Type B pancreatic cell (in vitro differentiated cells): ENCODE data around the gene OR9G4. TPM values are rescaled to one million over a fixed set of nuclear protein-coding genes. Genes with fewer than 3 reads are reported as not detected.

Source experiments
- DNase-seq: peaks from one replicate; pipeline ENCODE4 v3.0.0; 2021; ENCODE audit warnings: mixed read lengths; ENCODE audit not compliant: unreplicated experiment; ENCODE audit errors: extremely low spot score
- H3K27ac Mint-ChIP-seq: 2 replicates; pipeline ENCODE4 v1.8.0; 2021; ENCODE audit warnings: mild to moderate bottlenecking, mixed read lengths
- H3K27me3 Mint-ChIP-seq: 2 replicates; pipeline ENCODE4 v1.8.0; 2021; ENCODE audit warnings: mixed read lengths
- H3K36me3 Mint-ChIP-seq: 2 replicates; pipeline ENCODE4 v1.8.0; 2021; ENCODE audit warnings: mixed read lengths
- H3K4me1 Mint-ChIP-seq: one replicate; pipeline ENCODE4 v1.8.0; 2021; ENCODE audit warnings: mixed read lengths; ENCODE audit not compliant: unreplicated experiment
- H3K4me3 Mint-ChIP-seq: 2 replicates; pipeline ENCODE4 v1.8.0; 2021; ENCODE audit warnings: mild to moderate bottlenecking, mixed read lengths
- H3K9me3 Mint-ChIP-seq: 2 replicates; pipeline ENCODE4 v1.8.0; 2021; ENCODE audit warnings: mixed read lengths
- CTCF ChIP-seq: fragments of 200-600 bp; sonication (generic); conservative IDR thresholded peaks from 2 replicates; pipeline ENCODE4 v1.5.0; 2021; ENCODE audit warnings: antibody characterized with exemption, mild to moderate bottlenecking
- total RNA-seq: library from RNA; stranded (reverse); gene quantifications from 2 replicates; pipeline ENCODE4 v1.2.1, GENCODE V29; 2021; ENCODE audit warnings: low replicate concordance

Gene OR9G4
- total RNA-seq, 1 donor from 2014 or later = not detected

- no peaks in the 10 kb centered on the region for H3K36me3 Mint-ChIP-seq
- no peaks in the 10 kb centered on the region for H3K9me3 Mint-ChIP-seq
- no peak for TF ChIP-seq CTCF
- no peak overlapping the region for H3K27ac Mint-ChIP-seq
- no peak for DNase-seq
- no peaks in the 10 kb centered on the region for H3K4me1 Mint-ChIP-seq
- no peak overlapping the region for H3K4me3 Mint-ChIP-seq
- H3K27me3 Mint-ChIP-seq = no peaks in the 10 kb centered on the region
These were observed 34.3 kb downstream of the OR9G4 start for GRCh38 chr11:56714206-56714605.

- H3K4me1 Mint-ChIP-seq = no peaks in the 10 kb centered on the region
These were observed 42.0 kb downstream of the OR9G4 start for GRCh38 chr11:56706486-56706885.

GRCh38 chr11:56705784-56706396 is 42.6 kb downstream of the OR9G4 start:
- Mint-ChIP-seq H3K27me3 (no peaks in the 10 kb centered on the region), H3K9me3 (no peaks in the 10 kb centered on the region), H3K4me1 (no peaks in the 10 kb centered on the region), H3K36me3 (no peaks in the 10 kb centered on the region), H3K27ac (no peak overlapping the region), H3K4me3 (no peak overlapping the region)
- no peak for DNase-seq
- TF ChIP-seq CTCF = no peak

More at GRCh38 chr11:56706486-56706885, 42.0 kb downstream of the OR9G4 start:
- no peaks in the 10 kb centered on the region for H3K27me3 Mint-ChIP-seq
- TF ChIP-seq CTCF = no peak
- no peak overlapping the region for H3K27ac Mint-ChIP-seq
- H3K9me3 Mint-ChIP-seq = no peaks in the 10 kb centered on the region
- H3K36me3 Mint-ChIP-seq = no peaks in the 10 kb centered on the region
- DNase-seq = no peak
- H3K4me3 Mint-ChIP-seq = no peak overlapping the region

GRCh38 chr11:56700914-56701485 is 47.5 kb downstream of the OR9G4 start:
- Mint-ChIP-seq H3K4me3 (no peak overlapping the region), H3K36me3 (no peaks in the 10 kb centered on the region), H3K27me3 (no peaks in the 10 kb centered on the region), H3K4me1 (no peaks in the 10 kb centered on the region), H3K9me3 (no peaks in the 10 kb centered on the region), H3K27ac (no peak overlapping the region)
- DNase-seq = no peak
- no peak for TF ChIP-seq CTCF

- H3K27ac Mint-ChIP-seq = no peak overlapping the region
These were observed 48.1 kb downstream of the OR9G4 start for GRCh38 chr11:56700242-56700913.

More at GRCh38 chr11:56700242-56700913, 48.1 kb downstream of the OR9G4 start:
- H3K4me1 Mint-ChIP-seq = no peaks in the 10 kb centered on the region
- no peak overlapping the region for H3K4me3 Mint-ChIP-seq
- H3K9me3 Mint-ChIP-seq = no peaks in the 10 kb centered on the region
- TF ChIP-seq CTCF = no peak
- H3K36me3 Mint-ChIP-seq = no peaks in the 10 kb centered on the region
- no peak for DNase-seq
- no peaks in the 10 kb centered on the region for H3K27me3 Mint-ChIP-seq
